HG02938 (cell line): ENCODE results near the gene ADAMTSL3.

Source experiments
- ATAC-seq: cut with Tn5 transposase; IDR thresholded peaks from one replicate; pipeline ENCODE4 v1.9.1; 2021; ENCODE audit warnings: mild to moderate bottlenecking, moderate library complexity; ENCODE audit not compliant: unreplicated experiment

Gene ADAMTSL3

DNA sequence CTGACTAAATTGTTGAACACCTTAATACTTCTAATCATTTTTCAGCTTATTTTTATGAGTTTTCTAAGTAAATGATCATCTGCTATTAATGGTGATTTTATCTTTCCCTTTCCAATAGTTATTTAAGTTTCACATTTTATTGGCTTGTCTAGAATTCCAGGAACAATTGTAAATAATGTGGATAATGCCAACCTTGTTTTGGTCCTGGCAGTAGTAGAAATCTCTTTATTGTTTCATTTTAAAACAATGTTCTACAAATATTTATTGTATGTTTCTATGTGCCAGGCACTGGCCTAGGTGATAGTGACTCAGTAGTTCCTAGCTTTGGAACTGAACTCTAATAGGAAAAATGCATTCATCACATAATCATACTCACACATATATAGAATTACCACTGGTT, 264.1 kb downstream of the ADAMTSL3 start:
- no peak for ATAC-seq

DNA sequence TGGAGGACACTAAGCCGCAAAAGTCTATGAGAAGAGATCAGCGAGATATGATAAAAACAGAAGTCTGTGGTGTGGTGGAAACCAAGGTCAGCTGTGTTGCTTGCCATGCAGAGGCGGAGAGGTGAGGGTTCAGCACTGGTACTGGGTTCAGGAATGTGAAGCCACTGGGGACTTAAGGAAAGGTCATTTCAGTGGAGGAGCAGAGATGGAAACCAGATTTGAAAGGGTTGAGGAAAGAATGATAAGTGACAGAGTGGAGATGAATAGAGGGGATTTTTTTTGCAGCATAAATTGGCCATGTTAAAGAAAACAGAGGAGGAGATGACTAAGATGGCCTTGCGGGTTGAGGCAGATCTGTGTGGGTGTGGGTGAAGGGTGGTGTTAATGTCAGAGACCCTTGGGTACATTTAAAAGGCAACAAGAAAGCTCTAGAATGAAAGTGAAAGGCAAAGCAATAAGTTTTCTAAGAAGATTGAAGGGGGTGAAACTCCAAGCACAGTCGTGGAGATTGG, 265.5 kb downstream of the ADAMTSL3 start:
- peak; percentile 90 for ATAC-seq

DNA sequence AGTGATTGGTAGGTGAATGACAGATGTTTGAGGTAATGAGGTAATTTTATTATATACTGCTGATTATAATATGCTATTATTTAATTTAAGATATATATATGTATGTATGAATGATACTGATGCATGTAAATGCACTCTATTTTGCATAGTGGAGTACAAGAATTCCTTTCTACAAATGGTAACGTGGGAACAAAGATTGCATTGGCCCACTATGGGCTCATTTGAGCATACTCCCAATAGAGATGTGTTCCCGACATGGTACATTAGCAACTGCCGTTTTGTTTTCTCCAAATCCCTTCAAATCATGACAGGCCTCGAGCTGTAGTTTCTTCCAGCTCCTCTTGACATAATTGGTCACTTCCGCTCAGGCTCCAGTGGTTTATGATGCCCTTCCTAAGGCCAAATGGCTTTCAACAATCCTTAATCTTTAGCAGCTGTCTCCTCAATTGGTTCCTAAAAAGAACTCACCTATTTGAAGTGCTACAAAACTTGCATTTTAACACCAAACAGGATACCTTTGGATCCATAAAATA, 266.1 kb downstream of the ADAMTSL3 start:
- no peak for ATAC-seq

DNA sequence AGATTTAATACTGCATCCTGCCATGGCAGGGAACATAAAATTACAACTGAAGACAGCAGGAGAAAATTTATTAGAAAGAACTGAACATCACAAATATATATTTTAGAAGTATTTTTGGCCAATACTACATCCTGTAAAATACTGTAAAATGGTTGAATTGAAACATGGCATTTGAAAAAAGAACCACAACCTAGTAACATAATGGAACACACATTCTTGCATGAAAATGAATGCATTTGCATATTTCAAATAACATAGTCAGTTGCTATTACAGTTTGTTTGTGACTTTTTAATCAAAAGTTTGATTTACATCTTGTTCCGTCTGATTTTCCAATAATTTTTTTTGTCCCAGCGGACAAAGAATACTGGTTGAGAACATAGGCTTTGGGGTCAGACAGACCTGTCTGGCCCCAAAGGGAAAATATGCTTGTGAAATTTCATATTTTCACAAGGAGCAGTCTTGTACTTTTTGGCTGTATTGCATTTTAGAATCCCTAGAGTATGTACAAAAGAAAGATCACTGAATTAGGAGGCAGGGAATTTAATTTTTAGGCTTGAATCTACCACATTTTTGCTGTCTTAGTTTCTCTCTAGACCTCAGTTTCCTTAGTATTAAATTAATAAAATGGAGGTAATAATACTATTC, 268.8 kb downstream of the ADAMTSL3 start:
- ATAC-seq = no peak

DNA sequence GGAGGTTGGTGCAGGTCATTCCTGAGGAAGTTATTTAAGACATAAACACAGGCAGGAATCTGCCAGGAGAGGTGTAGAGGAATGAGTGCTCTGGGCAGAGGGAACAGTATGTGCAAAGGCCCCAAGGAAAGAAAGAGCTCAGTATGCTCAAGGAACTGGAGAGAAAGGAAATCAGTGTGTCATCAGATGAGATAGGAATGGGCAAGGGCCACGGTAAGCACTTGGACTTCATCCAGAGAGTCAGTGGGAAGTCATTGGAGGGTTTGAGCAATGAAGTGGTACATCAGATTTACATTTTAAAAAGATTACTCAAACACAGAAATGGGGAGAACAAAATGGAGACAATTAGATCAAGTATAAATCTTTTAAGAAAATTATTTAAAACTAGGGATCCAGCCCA, 272.2 kb downstream of the ADAMTSL3 start:
- ATAC-seq = no peak

DNA sequence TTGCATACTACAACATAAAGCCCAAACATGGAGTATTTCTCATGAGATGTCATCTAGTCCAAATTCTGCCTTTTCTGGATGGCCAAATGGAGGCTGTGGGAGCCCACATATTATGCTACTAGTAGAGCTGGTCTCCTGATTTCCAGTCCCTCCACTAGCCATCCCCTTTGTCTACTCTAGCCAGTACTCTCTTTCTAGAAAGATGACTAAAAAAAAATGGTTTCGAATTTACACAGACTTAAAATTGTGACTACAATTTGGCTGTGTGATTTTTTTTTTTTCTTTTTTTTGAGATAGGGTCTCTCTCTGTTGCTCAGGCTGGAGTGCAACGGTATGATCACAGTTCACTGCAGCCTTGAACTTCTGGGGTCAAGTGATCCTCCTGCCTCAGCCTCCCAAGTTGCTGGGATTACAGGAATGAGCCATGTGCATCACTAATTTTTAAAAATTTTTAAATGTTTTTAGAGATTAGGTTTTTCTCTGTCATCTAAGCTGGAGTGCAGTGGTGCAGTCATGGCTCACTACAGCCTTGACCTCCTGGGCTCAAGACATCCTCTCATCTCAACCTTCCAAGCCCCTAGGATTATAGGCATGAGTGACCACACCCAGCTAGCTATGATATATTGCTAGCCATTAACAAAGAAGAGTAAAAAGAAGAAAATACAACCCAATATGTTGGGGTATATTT, 273.9 kb downstream of the ADAMTSL3 start:
- peak; percentile 44 for ATAC-seq

DNA sequence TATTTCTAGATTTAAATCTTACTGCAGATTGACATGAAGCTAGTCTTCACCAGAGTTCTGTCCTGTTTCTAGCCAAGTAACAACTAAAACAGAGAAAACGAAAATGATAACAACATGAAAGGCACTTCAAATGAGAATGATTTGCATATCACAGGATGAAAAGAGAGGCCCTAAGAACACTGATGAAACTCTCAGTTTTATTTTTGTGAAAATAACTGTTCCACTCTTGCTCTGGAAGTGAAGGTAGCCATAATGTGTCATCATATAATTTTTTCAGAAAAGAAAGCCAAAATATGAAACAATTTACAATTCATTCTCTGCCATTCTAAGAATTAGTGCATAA, 274.4 kb downstream of the ADAMTSL3 start:
- peak; percentile 87 for ATAC-seq

DNA sequence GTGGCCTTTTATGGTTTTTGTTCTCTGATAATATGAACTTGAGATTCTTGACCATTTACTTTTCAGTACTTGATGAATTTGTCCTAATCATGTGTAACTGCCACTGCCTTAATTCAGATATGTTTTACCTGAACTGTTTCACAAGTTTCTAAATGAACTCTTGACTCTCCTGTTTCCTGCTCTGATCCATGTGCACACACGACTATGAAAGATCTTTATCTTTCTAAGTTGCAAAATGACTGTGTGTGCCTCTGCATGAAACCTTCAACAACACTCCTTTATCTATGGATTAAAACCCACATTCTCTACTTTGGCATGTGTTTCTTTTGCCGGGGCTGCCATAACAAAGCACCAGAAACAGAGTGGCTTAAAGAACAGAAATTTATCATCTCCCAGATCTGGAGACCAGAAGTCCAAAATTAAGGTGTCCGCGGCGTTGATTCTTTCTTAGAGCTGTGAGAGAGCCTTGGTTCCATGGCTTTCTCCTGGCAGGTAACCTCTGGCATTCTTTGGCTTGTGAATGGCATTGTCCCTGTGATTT, 275.0 kb downstream of the ADAMTSL3 start:
- ATAC-seq = peak; percentile 50

DNA sequence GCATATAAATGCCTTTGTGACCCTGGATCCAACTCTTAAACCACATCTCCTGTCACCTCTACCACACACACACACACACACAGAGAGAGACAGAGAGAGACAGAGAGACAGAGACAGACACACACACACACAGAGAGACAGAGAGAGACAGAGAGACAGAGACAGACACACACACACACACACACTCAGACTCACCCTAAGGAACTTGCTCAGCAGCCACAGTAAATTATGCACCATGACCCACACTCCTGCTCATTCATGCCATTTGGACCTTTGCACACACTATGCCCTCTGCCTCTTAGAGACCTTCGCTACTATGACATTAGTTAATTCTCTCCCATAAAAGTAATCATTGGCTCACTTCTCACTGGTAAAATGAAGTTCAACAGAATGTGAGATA, 275.7 kb downstream of the ADAMTSL3 start:
- ATAC-seq = no peak

DNA sequence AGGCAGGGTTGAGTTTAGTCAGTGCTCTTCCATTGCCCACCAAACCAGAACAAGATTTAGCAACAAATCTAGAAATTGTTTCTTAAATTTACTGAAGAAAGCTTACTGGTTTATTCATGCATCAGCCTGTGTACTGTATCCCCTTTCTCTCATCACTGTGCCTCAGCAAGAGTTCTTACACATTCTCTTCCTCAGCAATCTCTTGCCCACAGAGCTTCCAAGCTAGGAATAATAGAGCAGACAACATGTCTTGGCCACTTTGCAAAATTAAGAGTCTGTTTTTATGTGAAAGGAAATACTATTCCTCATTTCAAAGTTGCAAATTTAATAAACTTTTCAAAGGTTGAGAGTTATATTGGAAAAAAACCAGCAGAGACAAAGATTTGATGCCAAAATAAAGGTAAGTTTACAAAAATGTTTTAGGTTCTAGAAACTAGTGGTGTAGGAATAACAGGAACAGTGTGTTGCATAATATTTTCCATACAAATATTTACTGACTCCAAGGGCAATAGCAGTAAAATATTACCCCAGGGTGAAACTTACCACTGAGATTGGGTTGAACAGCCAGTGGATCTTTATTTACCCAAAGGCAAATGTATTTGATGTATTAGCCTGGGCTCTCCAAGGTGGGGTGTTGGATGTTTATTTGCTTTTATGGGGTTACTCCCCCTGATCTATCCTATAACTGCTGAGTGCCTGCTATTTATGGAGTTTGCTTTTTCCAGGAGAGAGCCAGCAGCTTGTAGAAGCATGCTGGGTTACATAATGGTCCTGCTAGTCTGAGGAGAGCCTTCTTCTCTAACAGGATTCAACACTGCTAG, 276.7 kb downstream of the ADAMTSL3 start:
- no peak for ATAC-seq

DNA sequence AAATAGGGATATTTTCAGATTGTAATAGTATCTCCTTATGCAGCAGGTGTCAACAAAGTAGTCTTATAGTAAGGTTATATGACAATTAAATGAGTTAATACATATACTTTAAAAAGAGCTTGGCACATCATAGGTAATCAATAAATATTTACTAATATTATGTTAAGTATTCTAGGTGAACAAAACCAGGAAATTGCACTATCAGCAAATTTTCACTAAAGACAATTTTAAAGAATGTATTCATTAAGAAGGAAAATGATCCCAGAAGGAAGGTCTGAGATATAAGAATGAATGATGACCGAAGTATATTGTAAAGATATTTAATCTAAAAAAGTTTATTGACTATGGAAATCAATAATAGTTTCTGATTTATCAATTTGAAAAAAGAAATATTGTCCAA, 281.9 kb downstream of the ADAMTSL3 start:
- no peak for ATAC-seq

DNA sequence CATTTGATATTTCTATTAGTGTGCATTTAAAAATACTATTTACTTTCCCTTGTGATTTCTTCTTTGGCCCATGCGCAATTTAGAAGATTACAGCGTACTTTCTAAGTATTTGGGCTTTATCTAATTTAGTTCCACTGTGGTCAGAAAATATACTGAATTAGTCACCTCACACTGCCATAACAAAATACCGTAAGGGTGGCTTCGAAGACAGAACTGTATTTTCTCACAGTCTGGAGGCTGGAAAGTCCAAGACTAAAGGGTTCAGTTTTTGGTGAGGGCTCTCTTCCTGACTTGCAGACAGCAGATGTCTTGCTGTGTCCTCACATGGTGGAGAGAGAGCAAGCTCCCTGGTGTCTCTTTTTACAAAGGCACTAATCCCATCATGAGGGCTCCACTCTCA, 286.2 kb downstream of the ADAMTSL3 start:
- ATAC-seq = no peak

DNA sequence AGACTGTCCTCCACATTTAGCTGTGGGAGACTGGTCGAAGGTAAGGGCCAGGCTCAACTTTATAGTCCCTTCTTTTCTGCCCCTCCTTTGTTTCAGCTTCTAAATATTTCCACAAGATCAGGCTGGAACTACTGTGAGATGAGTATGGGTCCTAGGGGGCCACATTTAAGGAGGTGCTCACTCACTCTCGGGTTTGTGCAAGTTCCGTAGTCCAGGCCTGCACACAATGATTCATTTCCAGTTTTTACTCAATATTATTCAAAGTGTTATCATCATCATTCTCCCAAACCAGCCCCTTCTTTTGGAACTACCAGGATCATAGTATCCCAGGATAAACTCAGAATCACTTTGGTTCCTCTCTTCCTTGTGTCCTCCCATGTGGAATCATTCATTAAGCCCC, 289.1 kb downstream of the ADAMTSL3 start:
- no peak for ATAC-seq

DNA sequence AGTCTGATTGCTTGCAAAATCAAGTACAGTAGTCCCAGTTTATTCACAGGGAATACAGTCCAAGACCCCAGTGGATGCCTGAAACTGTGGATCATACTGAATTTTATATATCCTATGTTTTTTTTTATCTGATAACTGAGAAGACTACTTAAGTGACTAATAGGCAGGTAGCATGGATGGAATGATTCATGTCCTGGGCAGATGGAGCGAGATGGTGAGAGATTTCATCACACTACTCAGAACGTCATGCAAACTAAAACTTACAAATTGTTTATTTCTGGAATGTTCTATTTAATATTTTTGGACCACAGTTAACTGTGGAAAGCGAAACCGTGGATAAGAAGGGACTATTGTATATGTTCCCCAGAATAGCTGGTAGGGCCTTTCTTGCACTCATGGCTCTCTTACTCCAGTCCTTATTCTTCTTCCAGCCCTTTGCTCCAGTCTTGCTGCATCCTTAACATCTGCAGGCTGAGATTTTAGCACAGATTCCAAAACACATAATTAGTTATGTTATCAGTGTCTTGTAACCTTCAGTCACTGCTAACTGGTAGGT, 290.0 kb downstream of the ADAMTSL3 start:
- no peak for ATAC-seq

DNA sequence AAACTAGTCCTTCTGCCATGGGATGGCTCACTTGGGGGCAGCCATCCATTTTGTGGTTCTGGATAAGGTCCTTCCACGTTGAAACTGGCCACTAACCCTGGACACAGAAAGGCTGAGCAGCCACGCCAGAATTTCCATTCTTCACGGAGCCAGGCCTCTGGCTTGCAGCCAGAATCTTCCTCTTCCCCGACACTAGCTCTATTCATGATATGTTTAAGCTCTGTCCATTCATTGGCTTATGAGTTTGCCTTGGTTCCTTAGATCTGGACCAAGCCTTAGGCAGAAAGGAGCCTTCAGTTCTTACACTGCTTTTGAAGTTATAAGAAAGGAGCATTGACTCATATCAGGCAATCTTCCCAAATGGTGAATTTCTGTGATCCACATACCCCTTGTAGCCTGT, 293.2 kb downstream of the ADAMTSL3 start:
- no peak for ATAC-seq

DNA sequence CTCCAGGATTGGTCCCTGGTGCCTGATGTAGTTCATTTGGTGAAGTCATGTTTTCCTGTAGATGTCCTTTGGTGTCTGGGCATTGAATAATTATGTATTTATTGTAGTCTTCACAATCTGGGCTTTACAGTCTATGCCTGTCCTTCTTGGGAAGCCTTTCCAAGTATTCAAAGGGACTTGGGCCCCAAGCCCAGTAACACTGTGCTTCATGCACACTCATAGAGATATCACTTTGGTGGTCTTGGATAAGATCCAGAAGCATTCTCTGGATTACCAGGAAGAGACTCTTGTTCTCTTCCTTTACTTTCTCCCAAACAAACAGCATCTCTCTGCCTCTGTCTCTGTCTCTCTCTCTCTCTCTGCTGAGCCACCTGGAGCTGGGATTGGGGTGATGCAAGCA, 300.6 kb downstream of the ADAMTSL3 start:
- ATAC-seq = no peak

DNA sequence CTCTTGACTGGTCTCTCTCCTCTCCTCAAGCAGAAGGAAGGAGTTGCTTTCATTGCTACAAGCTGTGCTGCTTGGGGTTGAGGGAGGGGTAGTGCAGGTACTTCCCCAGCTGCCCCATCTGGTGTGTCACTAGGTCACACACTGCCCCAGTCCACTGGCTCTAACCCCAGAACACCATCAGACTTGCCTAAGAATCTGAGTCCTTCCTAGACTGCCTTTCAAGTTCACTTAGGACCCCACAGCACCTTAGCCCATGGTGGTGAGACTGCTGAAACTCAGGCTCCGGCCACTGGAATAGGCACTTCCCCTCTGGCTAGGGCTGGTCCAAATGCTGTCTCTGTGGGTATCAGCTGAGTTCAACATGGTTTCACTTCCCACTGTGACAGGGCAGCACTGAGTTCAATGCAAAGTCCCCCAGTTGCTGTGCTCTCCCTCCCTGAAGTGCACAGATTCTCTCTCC, 301.9 kb downstream of the ADAMTSL3 start:
- peak; percentile 93 for ATAC-seq

DNA sequence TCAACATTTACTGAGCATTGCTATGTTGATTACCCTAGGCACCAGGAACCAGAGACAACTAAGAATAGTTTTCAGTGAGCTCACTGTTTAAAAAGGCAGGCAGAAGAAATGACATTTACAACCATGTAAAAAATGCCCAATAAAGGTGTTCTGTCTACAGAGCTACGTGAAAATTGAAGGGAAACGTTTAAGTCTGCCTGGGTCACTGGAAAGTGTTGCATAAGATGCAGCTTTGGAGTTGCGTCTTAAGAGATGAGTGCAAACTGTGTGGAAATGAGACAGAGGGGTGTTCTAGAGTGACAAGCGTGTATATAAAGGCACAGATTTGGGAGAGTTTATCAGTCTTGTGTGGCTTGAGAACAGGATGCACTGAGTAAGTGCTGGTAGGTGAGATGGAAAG, 303.0 kb downstream of the ADAMTSL3 start:
- no peak for ATAC-seq

DNA sequence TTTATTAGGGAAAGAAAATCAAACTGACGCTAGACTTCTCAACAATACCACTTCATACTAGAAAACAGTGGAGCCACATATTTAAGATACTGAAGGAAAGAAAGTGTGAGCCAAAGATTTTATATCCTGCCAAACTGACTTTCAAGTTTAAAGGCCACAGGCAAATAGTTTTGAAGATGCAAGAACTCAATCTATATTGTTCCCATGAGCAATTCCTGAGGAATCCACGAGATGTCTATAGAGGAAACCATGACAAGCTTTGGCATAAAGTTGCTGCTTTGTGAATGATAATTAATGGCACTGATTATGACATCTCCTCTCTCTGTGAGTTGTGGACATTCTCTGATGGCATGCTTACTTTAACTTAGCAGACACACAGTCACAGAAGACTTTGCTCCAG, 305.6 kb downstream of the ADAMTSL3 start:
- ATAC-seq = no peak

DNA sequence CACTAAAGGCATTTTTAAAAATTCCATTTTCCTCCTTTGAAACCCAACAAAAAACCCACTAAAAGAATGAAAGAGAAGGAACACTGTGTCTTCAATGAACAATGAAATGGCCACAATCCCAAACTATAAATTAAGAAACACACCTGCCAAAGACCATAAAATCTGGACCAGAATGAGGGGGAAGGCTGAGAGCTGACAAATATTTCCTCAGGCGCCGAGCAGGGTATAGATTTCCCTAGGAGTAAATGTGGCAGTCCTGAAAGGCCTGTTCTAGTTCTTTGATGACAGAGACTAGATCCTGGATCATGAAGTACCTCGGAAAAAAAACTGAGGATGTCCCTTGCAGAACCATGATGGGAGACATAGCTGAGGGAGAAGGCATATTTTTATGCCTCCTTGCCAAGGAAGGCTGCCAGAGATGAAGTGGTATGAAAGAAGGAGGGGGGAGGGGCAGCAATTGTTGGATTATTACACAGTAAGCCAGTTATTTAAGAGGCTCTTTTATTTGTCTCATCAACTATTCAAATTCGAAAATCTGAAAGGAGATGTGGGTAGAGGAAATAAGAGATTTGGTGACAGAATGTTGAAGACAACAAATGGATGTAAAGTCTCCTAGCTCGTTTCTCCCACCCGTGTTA, 306.4 kb downstream of the ADAMTSL3 start:
- no peak for ATAC-seq
